ENCODE measurements around the gene PIGX.

PIGX gene

DNA sequence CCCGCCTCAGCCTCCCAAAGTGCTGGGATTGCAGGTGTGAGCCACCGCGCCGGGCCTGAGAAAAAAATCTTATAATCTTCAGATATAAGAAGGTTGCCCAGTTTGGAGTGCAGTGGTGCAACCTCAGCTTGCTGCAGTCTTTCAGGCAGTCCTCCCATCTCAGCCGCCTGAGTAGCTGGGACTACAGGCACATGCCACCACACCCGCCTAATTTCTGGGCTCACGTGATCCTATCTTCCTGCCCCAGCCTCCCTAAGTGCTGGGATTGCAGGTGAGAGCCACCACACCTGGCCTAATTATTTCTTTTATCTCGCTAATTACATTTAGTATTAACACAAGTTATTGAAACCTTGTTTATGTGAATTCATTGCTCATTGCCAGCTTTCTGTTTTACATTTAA is 41.0 kb downstream of the PIGX start:
- peak overlapping the region; percentile 16; the same call in 1 of the 2 replicates for H3K27ac ChIP-seq

DNA sequence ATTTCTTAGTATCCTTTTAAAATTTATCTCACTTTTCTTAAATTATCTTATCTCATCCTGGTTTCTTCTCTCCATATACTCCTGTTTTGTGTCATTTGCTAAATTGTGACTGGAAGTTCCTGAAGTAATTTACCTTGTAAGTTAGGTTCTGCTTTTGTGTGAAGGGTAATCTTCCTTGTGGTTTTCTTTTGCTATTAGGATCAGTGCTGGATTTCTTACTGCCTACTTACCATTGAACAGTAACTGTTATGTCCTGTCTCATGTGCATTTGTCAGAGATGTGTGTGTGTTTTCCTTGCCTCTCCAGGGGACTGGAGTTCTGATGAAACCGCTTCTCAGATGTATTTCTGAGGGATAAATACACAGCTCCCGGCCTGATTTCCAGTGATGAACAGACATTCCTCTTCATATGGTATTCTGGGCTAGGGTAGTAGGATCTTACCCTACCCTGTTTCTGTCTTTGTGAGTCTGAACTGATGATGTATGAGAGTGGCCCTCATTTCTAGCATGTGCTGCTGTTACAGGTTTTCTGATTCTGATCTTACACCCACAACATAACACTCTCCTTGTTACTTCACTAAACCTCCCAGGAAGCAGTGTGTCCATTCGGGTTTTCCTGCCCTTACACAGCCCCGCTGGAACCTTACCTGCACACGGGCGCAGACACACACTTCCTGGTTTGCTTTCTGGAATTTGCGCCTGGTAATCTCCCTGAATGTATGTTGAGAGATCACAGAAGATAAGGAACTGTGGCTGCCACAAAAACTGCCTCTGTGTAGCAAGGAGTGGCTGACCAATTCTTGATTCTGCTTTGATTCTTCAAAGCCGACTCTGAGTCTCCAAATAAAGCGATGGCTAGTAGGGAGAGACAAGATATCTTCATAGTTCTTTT is 42.2 kb downstream of the PIGX start:
- H3K27ac ChIP-seq = peak overlapping the region; percentile 68
- TF ChIP-seq, protein P1, sequence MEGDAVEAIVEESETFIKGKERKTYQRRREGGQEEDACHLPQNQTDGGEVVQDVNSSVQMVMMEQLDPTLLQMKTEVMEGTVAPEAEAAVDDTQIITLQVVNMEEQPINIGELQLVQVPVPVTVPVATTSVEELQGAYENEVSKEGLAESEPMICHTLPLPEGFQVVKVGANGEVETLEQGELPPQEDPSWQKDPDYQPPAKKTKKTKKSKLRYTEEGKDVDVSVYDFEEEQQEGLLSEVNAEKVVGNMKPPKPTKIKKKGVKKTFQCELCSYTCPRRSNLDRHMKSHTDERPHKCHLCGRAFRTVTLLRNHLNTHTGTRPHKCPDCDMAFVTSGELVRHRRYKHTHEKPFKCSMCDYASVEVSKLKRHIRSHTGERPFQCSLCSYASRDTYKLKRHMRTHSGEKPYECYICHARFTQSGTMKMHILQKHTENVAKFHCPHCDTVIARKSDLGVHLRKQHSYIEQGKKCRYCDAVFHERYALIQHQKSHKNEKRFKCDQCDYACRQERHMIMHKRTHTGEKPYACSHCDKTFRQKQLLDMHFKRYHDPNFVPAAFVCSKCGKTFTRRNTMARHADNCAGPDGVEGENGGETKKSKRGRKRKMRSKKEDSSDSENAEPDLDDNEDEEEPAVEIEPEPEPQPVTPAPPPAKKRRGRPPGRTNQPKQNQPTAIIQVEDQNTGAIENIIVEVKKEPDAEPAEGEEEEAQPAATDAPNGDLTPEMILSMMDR (conservative IDR thresholded peaks at IDR 0.05) = no peak
- TF ChIP-seq ZFX (IDR thresholded peaks at IDR 0.05) = no peak

More for the DNA sequence above, 41.0 kb downstream of the PIGX start:
- no peak for TF ChIP-seq ZFX (IDR thresholded peaks at IDR 0.05)
- TF ChIP-seq, protein P1 (conservative IDR thresholded peaks at IDR 0.05) = no peak

DNA sequence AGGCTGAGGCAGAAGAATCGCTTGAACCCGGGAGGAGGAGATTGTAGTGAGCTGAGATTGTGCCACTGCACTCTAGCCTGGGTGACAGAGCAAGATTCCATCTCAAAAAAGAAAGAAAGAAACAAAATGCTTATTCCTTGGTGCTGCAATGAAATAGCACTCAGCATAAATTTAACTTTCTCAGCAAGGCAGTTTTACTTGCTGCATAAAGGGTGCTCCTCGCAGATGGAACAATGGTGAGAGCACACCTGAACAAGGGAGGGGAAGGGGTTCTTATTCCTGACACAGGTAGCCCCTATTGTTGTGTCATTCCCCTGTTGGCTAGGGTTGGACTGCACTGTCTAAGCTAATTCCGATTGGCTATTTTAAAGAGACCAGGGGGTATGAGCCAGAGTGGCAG is 44.6 kb downstream of the PIGX start:
- TF ChIP-seq, protein P1 (conservative IDR thresholded peaks at IDR 0.05) = no peak
- TF ChIP-seq ZFX (IDR thresholded peaks at IDR 0.05) = no peak
- no peak overlapping the region for H3K27ac ChIP-seq

DNA sequence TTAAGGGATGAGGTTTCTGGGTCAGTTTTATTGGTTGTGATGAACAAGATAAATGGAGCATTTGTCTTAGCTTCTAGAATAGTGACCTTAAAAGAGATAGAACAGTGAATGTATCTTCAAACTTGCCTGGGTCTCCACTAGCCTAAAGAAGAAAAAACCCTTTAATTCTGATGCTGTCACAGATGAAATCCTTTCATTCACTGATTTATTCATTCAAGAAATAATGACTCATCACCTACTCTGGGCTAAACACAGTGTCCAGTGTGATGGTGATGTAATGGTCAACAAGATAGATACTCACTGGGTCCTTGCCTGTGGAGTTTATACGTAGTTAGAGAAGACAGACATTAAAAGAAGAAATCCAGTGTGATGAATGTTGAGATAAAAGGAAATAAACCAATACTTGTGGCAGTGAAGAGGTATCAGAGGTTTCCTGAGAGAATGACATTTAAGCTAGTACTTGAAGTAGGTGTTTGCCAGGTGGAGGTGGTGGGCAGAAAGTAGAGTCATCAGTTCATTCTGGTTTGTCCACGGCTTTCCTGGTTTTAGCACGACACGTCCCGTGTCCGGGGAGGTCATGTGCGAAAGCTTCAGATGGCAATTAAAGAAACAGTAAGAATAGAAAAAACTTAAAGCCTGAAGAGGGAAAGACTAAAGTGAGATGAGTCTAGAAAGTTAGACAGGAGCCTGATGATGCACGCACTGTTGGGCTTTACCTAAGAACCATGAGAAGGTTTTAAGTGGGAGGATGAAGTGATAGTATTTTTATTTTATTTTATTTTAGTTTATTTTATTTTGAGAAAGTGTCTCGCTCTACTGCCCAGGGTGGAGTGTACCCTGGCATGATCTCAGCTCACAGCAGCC is 45.9 kb downstream of the PIGX start:
- no peak overlapping the region for H3K27ac ChIP-seq
- no peak for TF ChIP-seq ZFX (IDR thresholded peaks at IDR 0.05)
- TF ChIP-seq, protein P1 (conservative IDR thresholded peaks at IDR 0.05) = no peak

DNA sequence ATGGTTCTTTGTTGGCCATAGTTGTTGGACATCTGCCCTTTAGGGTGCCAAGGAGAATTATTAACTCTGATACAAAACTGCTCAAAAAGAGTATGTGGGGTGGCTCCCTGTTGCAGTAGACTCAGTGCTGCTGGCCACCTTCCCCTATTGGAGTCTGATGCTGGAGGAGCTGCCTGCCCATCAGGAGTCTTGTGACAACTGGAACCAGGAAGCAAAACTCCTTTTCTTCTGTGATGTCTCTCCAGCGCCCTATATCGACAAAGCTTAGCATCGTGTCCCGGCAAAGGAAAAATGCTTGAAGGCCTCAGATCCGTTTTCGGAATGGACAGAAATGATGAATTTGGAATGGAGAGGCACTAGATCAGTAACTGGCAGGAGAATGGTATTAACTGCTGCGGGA is 51.0 kb downstream of the PIGX start:
- TF ChIP-seq ZFX (IDR thresholded peaks at IDR 0.05) = no peak
- TF ChIP-seq, protein P1 (conservative IDR thresholded peaks at IDR 0.05) = no peak

DNA sequence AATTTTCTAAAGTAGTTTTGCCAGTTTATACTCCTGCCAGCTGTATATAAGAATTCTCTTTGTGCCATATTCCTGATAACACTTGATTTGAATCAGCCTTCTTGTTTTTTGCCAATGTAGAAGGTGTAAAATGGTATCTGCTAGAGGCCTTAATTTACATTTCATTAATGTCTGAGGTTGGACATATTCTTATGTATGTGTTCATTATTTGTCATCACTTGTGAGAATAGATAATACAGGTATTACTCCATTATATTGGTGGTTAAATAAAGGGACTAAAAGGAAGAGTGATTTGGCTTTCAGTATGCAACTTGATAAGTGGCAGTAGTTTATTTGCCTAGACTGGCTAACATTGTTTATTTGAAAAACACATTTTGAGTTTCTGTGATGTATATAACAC is 53.3 kb downstream of the PIGX start:
- TF ChIP-seq, protein P1 (conservative IDR thresholded peaks at IDR 0.05) = no peak
- no peak for TF ChIP-seq ZFX (IDR thresholded peaks at IDR 0.05)
- H3K27ac ChIP-seq = no peak overlapping the region

More for the DNA sequence above, 51.0 kb downstream of the PIGX start:
- H3K27ac ChIP-seq = no peak overlapping the region

DNA sequence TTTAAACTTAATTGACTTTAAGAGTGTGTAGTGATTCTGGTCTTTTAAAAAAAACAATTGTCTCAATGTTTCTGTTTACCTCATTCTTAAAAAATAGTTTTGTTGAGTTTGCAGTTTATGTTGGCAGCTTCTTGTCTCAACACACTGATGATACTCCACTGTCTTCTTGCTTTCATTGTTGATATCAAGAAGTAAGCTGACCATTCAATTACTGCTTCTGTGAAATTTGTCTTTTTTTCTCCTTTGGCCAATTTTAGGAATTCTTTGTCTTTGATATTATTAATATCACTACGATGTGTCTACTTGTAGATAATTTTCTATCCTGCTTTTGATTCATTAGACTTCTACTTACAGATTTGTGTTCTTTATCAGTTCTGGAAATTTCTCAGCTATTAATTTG is 58.9 kb downstream of the PIGX start:
- TF ChIP-seq ZFX (IDR thresholded peaks at IDR 0.05) = no peak
- TF ChIP-seq, protein P1 (conservative IDR thresholded peaks at IDR 0.05) = no peak
- H3K27ac ChIP-seq = no peak overlapping the region
